SH-SY5Y (cell line): ENCODE measurements around the gene BEND7.

Experiments used
- GATA2 ChIP-seq: IDR thresholded peaks from 2 replicates; pipeline ENCODE4 v1.6.1; 2011; ENCODE audit warnings: mild to moderate bottlenecking, low read depth, low read length
- GATA3 ChIP-seq: IDR thresholded peaks from 2 replicates; pipeline ENCODE4 v1.6.1; 2011; ENCODE audit warnings: low read depth, mild to moderate bottlenecking, low read length, moderate library complexity

Gene BEND7

GRCh38 chr10:13396369-13396768 is 132.4 kb downstream of the BEND7 start:
- TF ChIP-seq GATA3 (no peak), GATA2 (no peak)

GRCh38 chr10:13395540-13395939 is 133.3 kb downstream of the BEND7 start:
- no peak for TF ChIP-seq GATA3
- TF ChIP-seq GATA2, result no peak

GRCh38 chr10:13393640-13394039 is 135.2 kb downstream of the BEND7 start:
- TF ChIP-seq GATA3 (no peak), GATA2 (no peak)

- no peak for TF ChIP-seq GATA3
- TF ChIP-seq GATA2, result no peak
These were observed 136.1 kb downstream of the BEND7 start for GRCh38 chr10:13392701-13393100.
